C4-2B (cell line): ENCODE data around the gene HOXD3.

Experiments
- H3K27ac ChIP-seq: fragments of 450-650 bp; 2 replicates; pipeline ENCODE4 v1.5.1; 2017
- CTCF ChIP-seq: fragments of 450-650 bp; conservative IDR thresholded peaks from 2 replicates; pipeline ENCODE4 v1.5.1; 2017; ENCODE audit warnings: mild to moderate bottlenecking
- ZFX ChIP-seq: fragments of 450-650 bp; IDR thresholded peaks from 2 replicates; pipeline ENCODE4 v1.6.1; 2017

Gene HOXD3

DNA sequence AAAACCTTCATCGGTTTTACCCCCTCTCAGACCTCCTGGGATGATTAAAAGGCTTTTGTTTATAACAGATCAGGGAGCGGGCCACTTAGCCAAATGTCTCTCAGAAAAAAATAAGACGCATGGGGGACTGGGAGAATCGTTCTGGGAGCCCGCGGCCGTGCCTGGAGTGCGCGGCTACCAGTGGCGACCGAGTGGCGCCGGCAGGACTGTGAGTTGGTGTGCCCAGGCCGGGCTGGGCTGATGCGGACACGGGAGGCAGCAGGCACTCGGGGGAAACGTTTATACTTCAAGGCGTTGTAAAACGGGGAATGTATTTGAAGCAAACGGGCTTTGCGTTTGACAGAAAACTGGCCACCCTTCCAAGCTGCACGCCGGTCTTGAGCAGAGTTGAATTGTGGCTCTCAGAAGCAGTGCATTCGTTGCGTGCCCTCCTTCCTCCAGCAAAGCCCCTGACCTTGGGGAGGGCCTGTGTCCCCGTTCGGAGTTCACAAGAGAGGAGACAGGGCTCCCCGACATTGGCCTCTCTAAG is 45.2 kb upstream of the HOXD3 start:
- no peak overlapping the region for H3K27ac ChIP-seq
- no peak for TF ChIP-seq CTCF
- TF ChIP-seq ZFX: no peak

DNA sequence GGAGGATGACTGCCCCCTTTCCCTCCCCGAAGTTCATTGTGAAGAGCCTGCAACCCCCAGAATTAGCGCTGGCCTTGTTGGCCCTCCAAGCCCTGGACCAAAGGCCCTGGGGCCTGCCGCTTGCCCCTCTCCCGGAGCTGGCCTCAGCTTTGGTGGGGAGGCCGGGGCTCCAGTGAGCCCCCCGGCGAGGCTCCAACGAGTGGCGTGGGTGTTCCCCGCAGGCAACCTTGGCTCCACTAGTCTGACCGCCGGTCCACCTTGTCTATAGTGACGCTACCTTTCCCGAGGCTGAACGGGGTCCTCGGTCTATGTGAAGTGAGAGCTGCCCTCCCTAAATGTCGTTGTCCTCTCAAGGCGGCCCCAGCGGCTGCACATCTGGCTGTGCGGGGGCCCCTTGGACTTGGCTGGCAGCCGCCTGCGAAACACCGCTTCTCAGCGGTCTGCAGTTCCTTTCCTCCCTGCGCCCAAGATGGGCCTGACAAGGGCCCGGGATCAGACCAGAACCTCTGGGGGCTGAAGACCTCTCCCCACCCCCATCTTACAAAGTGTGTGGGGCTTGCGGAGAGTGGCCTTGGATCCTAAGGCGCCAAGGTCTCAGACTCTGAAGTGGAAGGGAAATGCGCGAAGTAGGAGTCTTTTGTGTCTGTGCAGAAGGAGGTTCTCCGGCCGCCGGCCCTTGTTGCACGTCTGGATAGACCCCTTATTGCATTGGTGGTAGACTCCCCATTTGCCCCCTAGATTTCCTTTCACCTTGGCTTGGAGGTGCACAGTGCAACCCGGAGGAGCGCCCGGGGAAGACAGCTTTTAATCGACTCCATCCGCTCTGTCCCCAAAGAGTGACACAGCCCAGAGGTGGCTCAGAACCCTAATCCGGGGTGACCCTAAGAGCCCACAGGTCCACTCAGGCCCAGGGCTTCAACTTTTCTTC is 44.5 kb upstream of the HOXD3 start:
- TF ChIP-seq CTCF (no peak), ZFX (no peak)
- H3K27ac ChIP-seq: no peak overlapping the region

- no peak overlapping the region for H3K27ac ChIP-seq
- no peak for TF ChIP-seq ZFX
- no peak for TF ChIP-seq CTCF
Observed at GRCh38 chr2:176114120-176114929, 42.8 kb upstream of the HOXD3 start.

DNA sequence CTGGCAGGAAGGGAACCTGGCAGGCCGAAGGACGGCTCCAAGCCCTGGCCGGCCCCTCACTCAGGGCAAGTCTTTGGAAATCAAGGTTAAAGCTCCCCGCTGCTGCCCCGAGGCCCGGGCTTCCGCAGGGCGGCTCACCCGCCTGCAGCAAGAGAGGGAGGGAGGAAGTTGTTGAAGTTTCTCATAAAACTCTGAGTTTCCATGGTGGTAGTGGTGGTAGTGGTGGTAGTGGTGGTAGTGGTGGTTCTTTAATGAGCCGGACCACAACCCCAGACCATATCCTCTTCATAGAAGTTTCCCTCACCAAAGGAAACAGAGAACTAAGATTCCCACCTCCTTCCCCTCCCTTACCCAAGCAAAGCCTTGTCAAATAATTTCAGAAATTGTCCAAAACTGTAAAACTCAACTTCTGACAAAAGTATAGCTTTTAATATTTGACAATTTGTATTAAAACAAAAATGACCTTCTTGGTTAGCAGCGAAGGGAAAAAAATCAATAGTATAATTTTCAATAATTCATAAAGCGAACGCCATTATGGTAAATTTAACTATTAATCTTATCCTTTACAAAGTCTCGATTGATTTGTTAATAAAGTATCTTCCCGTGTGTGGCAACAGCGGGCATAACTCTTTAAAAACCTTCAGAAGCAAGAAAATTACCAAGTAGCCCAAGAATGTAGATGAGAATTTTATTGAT is 42.0 kb upstream of the HOXD3 start:
- no peak for TF ChIP-seq CTCF
- TF ChIP-seq ZFX: no peak
- H3K27ac ChIP-seq: no peak overlapping the region

- TF ChIP-seq CTCF: no peak
- no peak for TF ChIP-seq ZFX
- H3K27ac ChIP-seq: no peak within 1 kb of the TSS
Observed at GRCh38 chr2:176115883-176116813, 41.0 kb upstream of the HOXD3 start, which contains the start of gene HOXD10. Gene HOXD10, plus strand, starts transcription at chr2:176116778. Its CDS starts 56 bp downstream, at chr2:176116834.

- TF ChIP-seq ZFX (no peak), CTCF (no peak)
- H3K27ac ChIP-seq: no peak overlapping the region
Observed at GRCh38 chr2:176117162-176117822, 39.8 kb upstream of the HOXD3 start.
